Progenitor cell of endocrine pancreas (in vitro differentiated cells): ENCODE measurements around the gene CORO6. TPM values are rescaled to one million over a fixed set of nuclear protein-coding genes. Genes with fewer than 3 reads are reported as not detected.

ENCODE experiments used
- DNase-seq: peaks from one replicate; pipeline ENCODE4 v3.0.0; 2021; ENCODE audit warnings: low spot score; ENCODE audit not compliant: unreplicated experiment
- H3K27ac Mint-ChIP-seq: 2 replicates; pipeline ENCODE4 v1.8.0; 2021; ENCODE audit warnings: mild to moderate bottlenecking, moderate library complexity, mixed read lengths
- H3K27me3 Mint-ChIP-seq: 2 replicates; pipeline ENCODE4 v1.8.0; 2021; ENCODE audit warnings: mixed read lengths
- H3K36me3 Mint-ChIP-seq: 2 replicates; pipeline ENCODE4 v1.8.0; 2022; ENCODE audit warnings: mixed read lengths; ENCODE audit not compliant: insufficient read depth
- H3K4me1 Mint-ChIP-seq: 2 replicates; pipeline ENCODE4 v1.8.0; 2021; ENCODE audit warnings: low read depth, mixed read lengths
- H3K4me3 Mint-ChIP-seq: 2 replicates; pipeline ENCODE4 v1.8.0; 2021; ENCODE audit warnings: low read depth, mild to moderate bottlenecking, moderate library complexity, mixed read lengths
- H3K9me3 Mint-ChIP-seq: 2 replicates; pipeline ENCODE4 v1.8.0; 2021; ENCODE audit warnings: low read depth, mixed read lengths
- total RNA-seq: library from RNA; stranded (reverse); gene quantifications from 2 replicates; pipeline ENCODE4 v1.2.1, GENCODE V29; 2021
- TF ChIP-seq, protein P1 (sequence below): fragments of 200-600 bp; sonication (generic); IDR thresholded peaks from one replicate; pipeline ENCODE4 v1.5.0; 2021; ENCODE audit warnings: antibody characterized with exemption, mild to moderate bottlenecking; ENCODE audit not compliant: unreplicated experiment

Gene CORO6
- total RNA-seq, 1 donor from 2014 or later: not detected

DNA sequence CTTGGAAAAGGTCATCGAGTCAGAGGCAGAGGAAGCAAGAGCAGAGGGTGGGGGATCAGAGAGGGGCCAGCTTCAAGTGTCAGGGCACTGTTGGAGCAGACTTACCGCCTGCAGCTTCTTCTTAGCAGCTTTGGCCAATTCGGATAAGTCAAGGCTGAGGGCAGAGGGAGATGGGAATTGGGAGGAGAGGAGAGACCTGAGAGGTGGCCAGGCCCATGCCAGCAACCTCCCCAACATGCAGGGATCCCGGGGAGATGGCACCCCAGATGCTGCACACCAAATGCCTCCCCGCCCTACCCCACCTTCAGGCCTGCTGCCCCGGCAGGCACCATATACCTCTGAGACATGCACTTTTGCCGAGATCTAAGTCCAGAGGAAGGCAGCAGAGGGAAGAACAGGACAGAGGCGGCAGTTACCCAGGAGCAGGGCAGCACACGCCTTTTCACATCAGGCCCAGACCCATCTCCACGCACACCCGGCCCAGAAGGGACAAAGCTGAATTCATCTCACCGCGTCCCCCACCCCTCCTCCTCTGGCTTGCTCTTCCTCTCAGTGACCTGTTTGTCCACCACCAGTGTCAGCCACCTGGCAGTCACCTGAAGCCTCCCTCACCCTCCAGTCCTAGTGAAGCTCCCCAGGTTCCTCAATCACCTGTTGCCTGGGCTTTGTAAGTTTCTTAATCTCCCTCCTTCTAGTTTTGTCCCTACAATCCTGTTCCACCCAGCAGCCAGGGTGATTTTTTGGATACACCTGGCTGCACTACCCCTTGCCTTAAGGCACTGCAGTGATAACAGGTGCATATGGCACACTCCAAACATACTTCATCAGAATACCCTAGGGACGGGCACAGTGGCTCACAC is 43.9 kb downstream of the CORO6 start:
- Mint-ChIP-seq H3K4me1 (peaks cover 9% of the 10 kb centered on the region), H3K36me3 (peaks cover 18% of the 10 kb centered on the region), H3K4me3 (no peak overlapping the region), H3K27me3 (no peaks in the 10 kb centered on the region), H3K9me3 (no peaks in the 10 kb centered on the region), H3K27ac (no peak overlapping the region)
- TF ChIP-seq, protein P1, sequence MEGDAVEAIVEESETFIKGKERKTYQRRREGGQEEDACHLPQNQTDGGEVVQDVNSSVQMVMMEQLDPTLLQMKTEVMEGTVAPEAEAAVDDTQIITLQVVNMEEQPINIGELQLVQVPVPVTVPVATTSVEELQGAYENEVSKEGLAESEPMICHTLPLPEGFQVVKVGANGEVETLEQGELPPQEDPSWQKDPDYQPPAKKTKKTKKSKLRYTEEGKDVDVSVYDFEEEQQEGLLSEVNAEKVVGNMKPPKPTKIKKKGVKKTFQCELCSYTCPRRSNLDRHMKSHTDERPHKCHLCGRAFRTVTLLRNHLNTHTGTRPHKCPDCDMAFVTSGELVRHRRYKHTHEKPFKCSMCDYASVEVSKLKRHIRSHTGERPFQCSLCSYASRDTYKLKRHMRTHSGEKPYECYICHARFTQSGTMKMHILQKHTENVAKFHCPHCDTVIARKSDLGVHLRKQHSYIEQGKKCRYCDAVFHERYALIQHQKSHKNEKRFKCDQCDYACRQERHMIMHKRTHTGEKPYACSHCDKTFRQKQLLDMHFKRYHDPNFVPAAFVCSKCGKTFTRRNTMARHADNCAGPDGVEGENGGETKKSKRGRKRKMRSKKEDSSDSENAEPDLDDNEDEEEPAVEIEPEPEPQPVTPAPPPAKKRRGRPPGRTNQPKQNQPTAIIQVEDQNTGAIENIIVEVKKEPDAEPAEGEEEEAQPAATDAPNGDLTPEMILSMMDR: no peak
- DNase-seq: no peak

DNA sequence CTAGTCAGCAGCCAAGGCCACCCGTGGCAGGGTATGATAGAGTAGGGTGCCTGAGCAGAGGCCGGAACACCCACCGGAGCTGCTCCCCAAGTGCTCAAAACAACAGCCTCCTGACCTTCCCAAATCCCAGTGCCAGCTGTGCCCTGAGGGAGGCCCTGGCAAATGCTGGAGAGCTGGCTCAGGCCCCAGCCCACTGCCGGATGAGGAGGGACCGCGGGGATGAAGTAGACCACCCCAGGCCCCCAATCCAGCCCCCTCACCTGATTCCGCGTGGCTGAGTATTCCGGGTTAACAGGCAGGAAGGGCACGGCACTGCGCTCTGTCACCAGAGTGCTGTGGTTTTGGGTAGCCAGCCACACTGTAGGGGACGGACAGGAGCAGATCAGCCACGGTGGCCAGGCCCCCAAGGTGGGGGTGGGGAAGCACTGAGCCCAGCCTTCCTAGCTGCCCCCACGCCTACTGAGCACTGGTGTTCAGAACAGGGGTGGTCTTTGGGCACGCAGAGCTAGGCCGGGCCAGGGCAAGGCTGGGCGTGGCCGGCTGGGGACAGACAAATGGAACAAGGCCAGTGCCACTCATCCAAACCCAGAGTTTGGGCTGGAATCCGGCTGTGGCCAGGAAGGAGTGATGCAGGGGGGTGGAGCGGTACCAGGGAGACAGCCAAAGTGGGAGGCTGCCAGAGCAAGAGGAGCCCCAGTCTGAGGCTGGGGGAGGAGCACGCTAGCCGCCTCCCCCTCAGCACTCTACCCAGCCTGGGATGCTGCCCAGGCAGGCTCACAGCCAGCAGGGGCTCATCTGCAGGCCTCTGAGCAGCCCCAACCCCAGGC is 45.1 kb downstream of the CORO6 start:
- Mint-ChIP-seq H3K36me3 (peaks cover 18% of the 10 kb centered on the region), H3K27ac (no peak overlapping the region), H3K4me1 (peaks cover 9% of the 10 kb centered on the region), H3K9me3 (no peaks in the 10 kb centered on the region), H3K27me3 (no peaks in the 10 kb centered on the region), H3K4me3 (no peak overlapping the region)
- DNase-seq: no peak
- TF ChIP-seq, protein P1: no peak

DNA sequence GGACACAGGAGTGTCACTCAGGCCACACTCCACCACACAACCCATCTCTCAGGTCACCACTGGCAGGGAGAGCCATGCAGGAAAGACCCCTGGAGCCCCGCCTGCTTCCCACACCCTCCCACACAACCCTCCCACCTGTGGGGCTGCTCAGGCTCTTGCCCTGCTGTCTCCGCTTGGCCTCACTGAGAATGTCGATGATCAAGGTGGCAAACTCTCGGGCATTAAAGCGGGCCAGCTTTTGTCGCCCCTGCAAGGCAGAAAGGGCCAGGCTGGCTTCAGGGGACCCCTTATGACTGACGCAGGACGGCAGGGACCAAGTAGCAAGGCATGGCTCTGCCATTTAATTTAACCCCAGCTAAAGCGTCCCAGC is 45.7 kb downstream of the CORO6 start:
- no peak overlapping the region for H3K4me3 Mint-ChIP-seq
- no peak for DNase-seq
- H3K9me3 Mint-ChIP-seq: no peaks in the 10 kb centered on the region
- H3K27ac Mint-ChIP-seq: no peak overlapping the region
- TF ChIP-seq, protein P1: no peak
- no peaks in the 10 kb centered on the region for H3K27me3 Mint-ChIP-seq
- H3K36me3 Mint-ChIP-seq: peaks cover 15% of the 10 kb centered on the region
- peaks cover 9% of the 10 kb centered on the region for H3K4me1 Mint-ChIP-seq

DNA sequence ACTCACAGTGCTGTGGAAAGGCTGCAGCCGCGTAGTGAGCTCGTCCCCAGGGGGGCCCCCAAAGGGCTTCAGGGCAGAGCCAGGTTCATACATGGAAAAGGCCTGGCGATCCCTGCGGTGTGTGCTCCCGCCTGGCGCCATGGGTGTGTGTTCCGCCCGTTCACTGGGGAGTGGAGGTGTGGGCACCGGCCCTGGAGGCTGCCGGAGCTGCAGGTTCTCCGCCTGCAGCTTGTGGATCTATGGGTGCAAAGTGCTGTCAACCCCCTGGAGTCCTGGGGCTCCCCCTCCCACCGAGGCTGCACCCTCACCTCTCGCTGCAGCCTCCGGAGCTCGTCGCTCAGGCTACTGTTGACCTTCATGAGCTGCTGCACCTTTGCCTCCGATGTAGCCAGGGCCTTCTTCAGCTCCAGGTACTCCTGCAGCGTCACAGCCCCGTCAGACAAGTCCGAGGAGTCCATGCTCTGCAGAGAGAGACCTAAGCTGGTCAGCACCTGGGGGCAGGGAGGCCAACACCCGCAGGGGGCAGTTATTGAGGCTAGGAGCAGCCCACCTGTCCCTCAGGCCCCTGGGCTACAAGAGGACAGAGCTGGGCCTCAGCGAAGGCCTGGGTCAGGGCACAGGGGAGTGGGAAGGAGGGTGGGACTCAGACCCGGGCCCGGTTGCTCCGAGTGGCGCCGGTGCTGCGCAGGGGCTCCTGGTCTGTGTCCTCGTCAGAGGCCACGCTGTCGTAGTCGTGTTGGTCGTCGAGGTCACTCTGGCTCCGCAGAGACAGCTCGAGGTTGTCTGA is 46.3 kb downstream of the CORO6 start:
- peaks cover 15% of the 10 kb centered on the region for H3K36me3 Mint-ChIP-seq
- H3K4me1 Mint-ChIP-seq: peaks cover 9% of the 10 kb centered on the region
- no peaks in the 10 kb centered on the region for H3K9me3 Mint-ChIP-seq
- no peak overlapping the region for H3K27ac Mint-ChIP-seq
- TF ChIP-seq, protein P1: no peak
- H3K4me3 Mint-ChIP-seq: no peak overlapping the region
- no peaks in the 10 kb centered on the region for H3K27me3 Mint-ChIP-seq
- DNase-seq: no peak
